SW480 (cell line): ENCODE data around the gene CCDC51.
"Not testable (repeated sequence)": the region's sequence is repeated elsewhere in the genome, so short reads cannot be mapped to it uniquely, and the experiment has no call there.

Source experiments
- DNase-seq: peaks from one replicate; pipeline ENCODE4 v3.0.0-alpha.2; 2016; ENCODE audit warnings: low spot score

The CCDC51 gene

GRCh38 chr3:48465531-48466378, 25.8 kb upstream of the CCDC51 start:
- peak; percentile 96 for DNase-seq

DNA sequence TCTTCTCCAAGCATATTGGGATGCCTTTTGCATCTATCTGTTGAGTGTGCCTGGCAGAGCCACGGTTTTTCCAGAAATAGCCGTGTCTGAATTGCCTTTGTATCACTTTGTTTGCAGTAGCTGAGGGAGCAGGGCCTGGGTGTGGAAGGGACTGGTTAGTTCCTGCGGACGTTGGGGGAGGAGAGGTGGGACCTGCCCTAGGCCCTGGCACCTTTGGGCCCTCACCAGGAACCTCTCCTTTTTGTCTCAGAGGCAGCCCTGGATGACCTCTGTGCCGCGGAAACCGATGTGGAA, 25.3 kb upstream of the CCDC51 start:
- no peak for DNase-seq

DNA sequence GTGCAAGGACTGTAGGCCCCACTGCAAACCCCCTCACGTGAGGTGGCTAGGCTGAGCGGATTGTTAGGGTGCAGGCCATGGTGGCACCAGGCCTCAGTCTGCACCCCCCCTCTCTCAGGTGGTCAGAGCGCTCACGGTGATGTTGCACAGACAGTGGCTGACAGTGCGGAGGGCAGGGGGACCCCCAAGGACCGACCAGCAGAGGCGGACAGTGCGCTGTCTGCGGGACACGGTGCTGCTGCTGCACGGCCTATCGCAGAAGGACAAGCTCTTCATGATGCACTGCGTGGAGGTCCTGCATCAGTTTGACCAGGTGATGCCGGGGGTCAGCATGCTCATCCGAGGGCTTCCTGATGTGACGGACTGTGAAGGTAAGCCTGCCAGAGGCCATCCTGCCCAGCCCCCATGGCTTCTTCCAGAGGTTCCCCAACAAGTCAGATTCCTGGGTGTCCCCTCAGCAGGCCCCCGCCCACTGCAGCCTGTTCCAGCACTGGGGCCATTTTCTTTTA, 24.8 kb upstream of the CCDC51 start:
- DNase-seq = no peak

GRCh38 chr3:48463703-48464102, 23.8 kb upstream of the CCDC51 start:
- no peak for DNase-seq

- not testable (repeated sequence) for DNase-seq
Observed at GRCh38 chr3:48461767-48462166, 21.8 kb upstream of the CCDC51 start.

DNA sequence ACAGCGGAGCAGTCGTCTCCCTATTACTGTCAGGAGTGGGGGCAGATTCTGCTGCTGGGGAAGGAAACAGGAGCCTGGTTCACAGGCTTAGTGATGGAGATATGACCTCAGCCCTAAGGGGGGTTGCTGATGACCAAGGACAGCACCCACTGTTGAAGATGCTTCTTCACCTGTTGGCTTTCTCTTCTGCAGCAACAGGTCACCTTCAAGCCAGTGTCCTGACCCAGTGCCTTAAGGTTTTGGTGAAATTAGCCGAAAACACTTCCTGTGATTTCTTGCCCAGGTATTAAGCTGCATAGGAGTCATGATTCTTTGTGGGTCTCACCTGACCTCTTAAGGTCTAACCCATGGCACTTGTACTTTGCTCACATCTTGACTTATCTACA, 20.6 kb upstream of the CCDC51 start:
- DNase-seq = no peak

- DNase-seq = no peak
Observed at GRCh38 chr3:48459773-48460516, 20.0 kb upstream of the CCDC51 start.

DNA sequence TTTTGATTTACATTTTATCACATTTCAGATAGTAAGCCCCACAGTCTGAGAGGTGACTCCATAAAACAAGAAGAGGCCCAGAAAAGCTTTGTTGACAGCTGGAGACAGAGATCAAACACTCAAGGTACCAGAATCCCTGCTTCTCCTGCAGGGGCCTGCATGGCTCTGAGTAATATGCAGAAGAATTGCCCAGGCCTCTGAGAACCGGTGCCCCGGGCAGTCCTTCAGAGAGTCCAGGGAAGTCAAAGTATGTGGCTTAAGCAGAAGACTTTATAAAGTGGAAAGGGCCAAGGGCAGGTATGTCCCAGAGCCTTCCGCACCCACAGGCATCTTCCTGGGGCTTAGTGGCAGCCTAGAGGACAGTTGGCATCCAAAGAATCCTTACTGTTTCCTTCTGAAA, 19.4 kb upstream of the CCDC51 start:
- DNase-seq = no peak

DNA sequence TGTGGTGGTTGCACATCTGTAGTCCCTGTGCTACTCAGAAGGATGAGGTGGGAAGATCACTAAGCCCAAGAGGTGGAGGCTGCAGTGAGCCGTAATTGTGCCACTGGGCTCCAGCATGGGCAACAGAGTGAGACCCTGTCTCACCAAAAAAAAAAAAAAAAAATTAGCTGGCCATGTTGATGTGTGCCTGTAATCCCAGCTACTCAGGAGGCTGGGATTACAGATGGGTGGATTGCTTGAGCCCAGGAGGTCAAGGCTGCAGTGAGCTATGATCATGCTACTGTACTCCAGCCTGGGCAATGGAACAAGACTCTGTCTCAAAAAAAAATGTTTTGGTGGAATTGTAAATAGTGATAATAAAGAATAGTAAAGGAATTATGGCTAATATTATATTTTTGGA, 16.5 kb upstream of the CCDC51 start:
- DNase-seq = no peak

DNA sequence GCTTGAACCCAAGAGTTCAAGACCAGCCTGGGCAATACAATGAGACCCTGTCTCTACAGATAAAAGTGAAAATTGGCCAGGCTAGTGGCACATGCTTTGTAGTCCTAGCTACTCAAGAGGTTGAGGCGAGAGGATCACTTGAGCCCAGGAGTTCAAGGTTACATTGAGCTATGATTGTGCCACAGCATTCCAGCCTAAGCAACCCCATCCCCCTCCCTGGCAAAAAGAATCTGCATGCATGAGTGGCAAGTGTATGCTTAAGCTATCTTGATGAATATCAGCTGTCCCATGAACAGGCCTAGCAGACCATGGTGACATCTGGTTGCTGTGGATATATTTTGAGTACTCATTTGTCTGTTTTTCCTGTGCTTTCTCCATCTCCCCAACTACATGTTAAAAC, 11.4 kb upstream of the CCDC51 start:
- DNase-seq = no peak

DNA sequence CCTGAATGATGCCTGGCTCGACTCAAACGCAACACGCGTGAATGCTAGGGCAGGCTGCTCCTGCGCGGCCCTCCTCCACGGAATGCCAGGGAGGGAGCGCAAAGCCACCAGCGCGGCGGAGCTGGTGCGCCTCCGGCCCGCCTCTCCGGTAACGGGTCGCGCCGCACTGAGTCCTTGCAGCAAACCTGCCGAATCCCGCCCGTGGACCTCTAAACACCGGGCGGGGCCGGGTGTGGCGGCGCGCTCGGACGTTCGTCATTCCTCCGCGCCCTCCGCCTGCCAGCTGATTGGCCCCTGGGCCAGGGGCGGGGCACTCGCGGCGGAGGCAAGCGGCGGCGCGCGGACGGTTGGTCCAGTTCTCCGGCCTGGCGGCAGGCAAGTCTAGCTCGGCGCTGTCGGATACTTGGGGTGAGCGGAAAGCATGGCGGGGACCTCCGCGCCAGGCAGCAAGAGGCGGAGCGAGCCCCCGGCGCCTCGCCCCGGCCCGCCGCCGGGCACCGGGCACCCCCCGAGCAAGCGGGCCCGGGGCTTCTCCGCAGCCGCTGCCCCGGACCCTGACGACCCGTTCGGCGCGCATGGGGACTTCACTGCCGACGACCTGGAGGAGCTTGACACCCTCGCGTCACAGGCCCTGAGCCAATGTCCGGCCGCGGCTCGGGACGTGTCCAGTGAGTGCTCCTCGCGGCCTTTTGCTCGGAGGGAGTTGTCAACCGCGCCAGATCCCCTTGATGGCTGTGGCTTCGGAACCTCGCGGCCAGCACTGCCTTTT, 6.7 kb upstream of the CCDC51 start, which contains the start of gene ATRIP:
Gene ATRIP, plus strand, starts transcription at position 313 of the 769 bp plus-strand sequence. Its CDS starts 109 bp downstream, at position 422.
- peak; percentile 89 for DNase-seq

DNA sequence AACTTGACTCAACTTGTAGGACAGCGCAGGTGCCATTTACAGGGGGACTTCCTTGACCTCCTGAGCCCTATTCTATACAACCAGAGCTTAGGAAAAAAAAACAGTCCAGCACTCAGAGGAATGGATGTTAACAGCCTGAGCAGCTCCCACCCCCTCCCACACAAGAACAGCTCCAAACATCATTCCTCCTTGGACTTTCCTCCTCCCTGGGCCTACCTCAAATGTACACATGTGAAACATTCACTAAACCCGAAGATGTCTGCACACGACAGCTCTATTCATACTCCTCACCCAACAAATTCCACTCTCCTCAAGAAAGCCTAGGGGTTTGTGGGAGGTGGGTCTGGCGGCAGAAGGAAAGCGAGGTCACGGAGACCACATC, 6.1 kb upstream of the CCDC51 start:
- DNase-seq = no peak

- no peak for DNase-seq
Observed at GRCh38 chr3:48445277-48445882, 5.5 kb upstream of the CCDC51 start.

DNA sequence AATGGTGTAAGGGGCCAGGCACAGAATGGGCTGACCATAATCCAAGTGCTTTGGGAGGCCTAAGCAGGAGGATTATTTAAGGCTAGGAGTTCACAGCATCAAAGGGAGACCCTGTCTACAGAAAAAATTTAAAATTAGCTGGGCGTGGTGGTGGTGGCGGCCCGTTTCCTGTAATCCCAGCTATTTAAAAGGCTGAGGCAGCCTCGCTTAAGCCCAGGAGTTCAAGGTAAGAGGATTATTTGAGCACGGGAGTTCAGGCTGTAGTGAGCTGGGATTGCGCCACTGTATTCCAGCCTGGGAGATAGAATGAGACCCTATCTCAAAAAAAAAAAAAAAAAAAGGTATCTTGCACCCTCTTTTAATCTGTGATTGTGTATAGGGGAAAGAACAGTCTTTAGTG, 2.0 kb upstream of the CCDC51 start:
- no peak for DNase-seq

- DNase-seq = no peak
Observed at GRCh38 chr3:48440590-48440958, 655 bp upstream of the CCDC51 start.

DNA sequence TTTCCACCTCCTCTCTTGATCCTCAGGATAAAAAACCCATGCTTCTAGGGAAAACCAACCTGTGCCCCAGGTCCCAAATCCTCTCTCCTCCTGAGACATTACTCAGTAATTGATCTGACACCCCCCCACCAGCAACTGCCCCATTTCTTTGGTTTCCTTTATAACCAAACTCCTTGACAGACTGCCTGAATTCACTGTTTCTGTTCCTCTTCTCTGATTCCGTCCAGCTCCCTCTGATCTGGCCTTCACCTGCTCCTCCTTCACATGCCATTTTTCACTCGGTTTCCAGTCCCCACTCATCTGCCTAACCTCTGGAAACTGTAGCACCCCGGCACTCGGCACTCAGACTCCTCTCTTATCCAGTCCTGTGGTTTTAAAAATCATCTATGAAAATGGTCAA, 2.1 kb downstream of the CCDC51 start:
- no peak for DNase-seq

DNA sequence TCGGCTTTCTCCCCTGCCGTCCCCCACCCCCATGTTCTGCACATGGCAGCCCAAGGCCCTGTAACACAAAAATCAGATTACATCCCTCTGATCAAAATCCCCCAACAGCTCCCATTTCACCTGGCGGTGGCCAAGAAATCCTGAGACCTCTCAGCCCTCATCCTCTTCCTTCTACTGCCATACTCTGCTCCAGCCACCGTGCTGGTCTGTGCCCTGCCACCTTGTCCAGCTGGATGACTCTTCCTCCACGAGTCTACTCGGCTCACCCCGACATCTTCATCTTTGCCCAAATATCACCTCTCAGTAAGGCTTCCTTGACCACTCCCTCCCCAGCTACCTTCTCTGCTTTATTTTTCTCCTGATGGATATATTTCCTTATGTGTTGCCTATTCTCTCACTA, 3.1 kb downstream of the CCDC51 start:
- no peak for DNase-seq

- DNase-seq = no peak
Observed at GRCh38 chr3:48436477-48436787, 3.5 kb downstream of the CCDC51 start.

GRCh38 chr3:48435774-48436476, 4.0 kb downstream of the CCDC51 start:
- peak; percentile 83 for DNase-seq

DNA sequence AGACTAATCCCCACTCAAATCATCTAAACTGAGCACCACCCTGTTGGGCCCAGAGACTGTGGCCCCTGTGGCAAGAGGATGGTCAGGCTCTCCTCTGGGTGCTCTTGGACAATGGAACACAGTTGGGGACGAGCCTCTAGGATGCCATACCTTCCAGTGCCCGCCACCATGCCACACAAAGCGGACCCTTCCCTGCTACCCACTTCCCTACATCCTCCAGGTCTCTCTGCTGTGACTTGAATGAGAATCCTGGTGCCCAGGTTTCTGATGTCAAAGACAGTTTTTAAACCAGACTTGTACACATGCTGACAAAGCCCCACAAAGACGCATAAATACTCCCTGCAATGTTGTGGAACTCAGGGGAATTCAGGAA, 4.7 kb downstream of the CCDC51 start:
- DNase-seq = no peak

- DNase-seq = no peak
Observed at GRCh38 chr3:48434591-48435222, 5.2 kb downstream of the CCDC51 start.
